PC-3 (cell line): Measurements from ENCODE around the gene PDK1. TPM values are rescaled to one million over a fixed set of nuclear protein-coding genes. Genes with fewer than 3 reads are reported as not detected.

ENCODE experiments used
- ATAC-seq: fragments of 200-7000 bp; cut with Tn5 transposase; 2 replicates; pipeline ENCODE4 v1.9.1; 2020; ENCODE audit warnings: mild to moderate bottlenecking, moderate library complexity
- BruUV-seq: library from RNA; stranded (reverse); fragments of 400-500 nt; replicated peaks from 2 replicates; lab custom pipeline; 2021; lab: Mats Ljungman, UMichigan
- CTCF ChIA-PET: fragments of 300-600 bp; sonication (Branson Sonifier 250); formaldehyde crosslinking; loops from one replicate; lab custom pipeline; 2022; ENCODE audit warnings: antibody characterized with exemption; lab: Charles Lee
- POLR2A ChIA-PET: fragments of 300-600 bp; sonication (Branson Sonifier 250); formaldehyde crosslinking; loops from one replicate; lab custom pipeline; 2022; ENCODE audit warnings: antibody characterized with exemption; ENCODE audit not compliant: unreplicated experiment; lab: Charles Lee
- DNase-seq: peaks from one replicate; pipeline ENCODE4 v3.0.0-alpha.2; 2015
- H2AFZ ChIP-seq: fragments of 300-600 bp; sonication (generic); 2 replicates; pipeline ENCODE4 v1.6.0; 2016; ENCODE audit warnings: antibody characterized with exemption, low read length
- H3F3A ChIP-seq: fragments of 300-600 bp; sonication (generic); one replicate; pipeline ENCODE4 v1.6.0; 2017; ENCODE audit warnings: antibody characterized with exemption, low read length, control low read depth, mild to moderate bottlenecking; ENCODE audit not compliant: unreplicated experiment
- H3K27ac ChIP-seq: fragments of 300-600 bp; sonication (generic); 2 replicates; pipeline ENCODE4 v1.5.1; 2016; ENCODE audit warnings: mild to moderate bottlenecking, low read length
- H3K27me3 ChIP-seq: fragments of 300-600 bp; sonication (generic); 2 replicates; pipeline ENCODE4 v1.6.1; 2016; ENCODE audit warnings: low read length, mixed read lengths
- H3K36me3 ChIP-seq: fragments of 300-600 bp; sonication (generic); 2 replicates; pipeline ENCODE4 v1.6.1; 2016; ENCODE audit warnings: low read depth, mixed run types, low read length, mixed read lengths
- H3K4me1 ChIP-seq: fragments of 300-600 bp; sonication (generic); 2 replicates; pipeline ENCODE4 v1.5.1; 2016; ENCODE audit warnings: low read length; ENCODE audit not compliant: insufficient read depth
- H3K4me2 ChIP-seq: fragments of 300-600 bp; sonication (generic); 2 replicates; pipeline ENCODE4 v1.6.0; 2016; ENCODE audit warnings: low read length
- H3K4me3 ChIP-seq: fragments of 300-600 bp; sonication (generic); 2 replicates; pipeline ENCODE4 v1.5.1; 2016; ENCODE audit warnings: mild to moderate bottlenecking, low read length, mixed read lengths
- H3K79me2 ChIP-seq: fragments of 300-600 bp; sonication (generic); 2 replicates; pipeline ENCODE4 v1.6.1; 2017; ENCODE audit warnings: low read length, mixed read lengths
- H3K9ac ChIP-seq: fragments of 300-600 bp; sonication (generic); 2 replicates; pipeline ENCODE4 v1.6.0; 2016; ENCODE audit warnings: mild to moderate bottlenecking, low read length
- H3K9me2 ChIP-seq: fragments of 300-600 bp; sonication (generic); replicated peaks from 2 replicates; pipeline ENCODE4 v1.6.1; 2016; ENCODE audit warnings: mixed run types, low read length, mixed read lengths
- H3K9me3 ChIP-seq: fragments of 300-600 bp; sonication (generic); 2 replicates; pipeline ENCODE4 v1.6.1; 2016; ENCODE audit warnings: low read length, mixed read lengths
- H4K20me1 ChIP-seq: fragments of 300-600 bp; sonication (generic); 2 replicates; pipeline ENCODE4 v1.6.1; 2016; ENCODE audit warnings: low read length, mixed read lengths
- EZH2 ChIP-seq: fragments of 300-600 bp; sonication (generic); IDR thresholded peaks from one replicate; pipeline ENCODE4 v1.6.1; 2017; ENCODE audit warnings: antibody characterized with exemption, mild to moderate bottlenecking, low read length; ENCODE audit not compliant: unreplicated experiment
- EZH2phosphoT487 ChIP-seq: fragments of 300-600 bp; sonication (generic); IDR thresholded peaks from 2 replicates; pipeline ENCODE4 v1.6.1; 2018; ENCODE audit warnings: mild to moderate bottlenecking, antibody characterized with exemption, low read length, borderline replicate concordance
- intact Hi-C: fragments of 100-400 bp; cut with micrococcal nuclease; formaldehyde crosslinking; loops from 2 replicates; pipeline ENCODE4 v1.9.0; 2023
- total RNA-seq: library from RNA; depleted of rRNA; stranded (reverse); fragments of >200 nt; gene quantifications from 2 replicates; pipeline ENCODE4 v1.2.3, GENCODE V29; 2014
- TF ChIP-seq, protein P1 (sequence below): fragments of 300-600 bp; sonication (generic); conservative IDR thresholded peaks from 2 replicates; pipeline ENCODE4 v1.5.1; 2017; ENCODE audit warnings: antibody characterized with exemption, low read depth, mild to moderate bottlenecking, low read length

PDK1 gene
- total RNA-seq, 1 experiment from 2014 or later, result 45.8 TPM

DNA sequence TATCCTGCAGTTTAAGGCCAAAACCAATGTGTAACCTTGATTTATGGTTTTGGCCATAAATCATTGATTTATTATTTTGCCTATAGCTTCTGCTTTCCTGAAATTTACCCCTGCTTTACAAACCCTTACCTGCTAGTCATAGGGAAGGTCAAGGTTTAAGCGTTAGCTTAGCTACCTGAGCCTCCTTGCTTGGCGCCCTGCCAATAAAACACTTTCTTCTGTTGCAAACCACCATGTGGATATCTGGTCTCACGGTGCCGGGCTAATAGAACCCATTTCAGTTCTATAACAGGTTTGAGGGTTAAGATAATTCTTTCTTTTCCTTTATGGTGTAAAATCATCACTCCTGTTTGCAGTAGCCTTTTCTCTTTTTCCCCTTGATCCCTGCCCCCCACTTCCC, 72.2 kb downstream of the PDK1 start:
- CTCF ChIA-PET, result no interaction called here
- no TSS peak for BruUV-seq
- DNase-seq, result no peak

DNA sequence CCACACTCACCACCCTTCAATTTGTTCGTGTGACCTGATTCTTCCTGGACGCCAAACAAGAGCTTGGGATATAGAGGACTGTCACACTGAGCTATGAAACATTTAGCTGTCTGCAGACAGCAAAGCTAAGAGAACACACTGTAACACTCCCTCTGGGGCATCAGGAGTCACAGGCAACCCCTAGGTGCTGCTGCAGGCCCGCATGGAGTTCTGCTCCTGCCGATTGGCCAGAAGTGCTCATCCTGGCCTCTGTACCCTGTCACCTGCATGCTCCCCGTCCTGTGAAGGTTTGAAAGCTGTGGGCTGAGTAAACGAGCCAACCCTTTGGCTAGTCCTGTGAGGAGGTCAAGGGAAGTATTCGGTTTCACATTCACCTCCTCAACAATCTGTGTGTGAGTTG, 73.7 kb downstream of the PDK1 start:
- POLR2A ChIA-PET, result no interaction called here

More for the DNA sequence above, 72.2 kb downstream of the PDK1 start:
- Histone ChIP-seq H3K4me3 (no peak overlapping the region), H3K4me1 (no peaks in the 10 kb centered on the region), H2AFZ (no peak overlapping the region), H3K79me2 (no peaks in the 10 kb centered on the region), H3K27ac (no peak overlapping the region), H4K20me1 (no peaks in the 10 kb centered on the region), H3K9me2 (no peaks in the 10 kb centered on the region), H3K36me3 (peaks cover 9% of the 10 kb centered on the region), H3K4me2 (no peak overlapping the region), H3F3A (no peaks in the 10 kb centered on the region), H3K27me3 (no peaks in the 10 kb centered on the region), H3K9ac (no peak overlapping the region), H3K9me3 (no peaks in the 10 kb centered on the region)
- TF ChIP-seq, protein P1, sequence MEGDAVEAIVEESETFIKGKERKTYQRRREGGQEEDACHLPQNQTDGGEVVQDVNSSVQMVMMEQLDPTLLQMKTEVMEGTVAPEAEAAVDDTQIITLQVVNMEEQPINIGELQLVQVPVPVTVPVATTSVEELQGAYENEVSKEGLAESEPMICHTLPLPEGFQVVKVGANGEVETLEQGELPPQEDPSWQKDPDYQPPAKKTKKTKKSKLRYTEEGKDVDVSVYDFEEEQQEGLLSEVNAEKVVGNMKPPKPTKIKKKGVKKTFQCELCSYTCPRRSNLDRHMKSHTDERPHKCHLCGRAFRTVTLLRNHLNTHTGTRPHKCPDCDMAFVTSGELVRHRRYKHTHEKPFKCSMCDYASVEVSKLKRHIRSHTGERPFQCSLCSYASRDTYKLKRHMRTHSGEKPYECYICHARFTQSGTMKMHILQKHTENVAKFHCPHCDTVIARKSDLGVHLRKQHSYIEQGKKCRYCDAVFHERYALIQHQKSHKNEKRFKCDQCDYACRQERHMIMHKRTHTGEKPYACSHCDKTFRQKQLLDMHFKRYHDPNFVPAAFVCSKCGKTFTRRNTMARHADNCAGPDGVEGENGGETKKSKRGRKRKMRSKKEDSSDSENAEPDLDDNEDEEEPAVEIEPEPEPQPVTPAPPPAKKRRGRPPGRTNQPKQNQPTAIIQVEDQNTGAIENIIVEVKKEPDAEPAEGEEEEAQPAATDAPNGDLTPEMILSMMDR, result no peak
- TF ChIP-seq EZH2, result no peak
- no peak for TF ChIP-seq EZH2phosphoT487
- no peak for ATAC-seq
- POLR2A ChIA-PET, result no interaction called here
- intact Hi-C loops, result no loop called here

DNA sequence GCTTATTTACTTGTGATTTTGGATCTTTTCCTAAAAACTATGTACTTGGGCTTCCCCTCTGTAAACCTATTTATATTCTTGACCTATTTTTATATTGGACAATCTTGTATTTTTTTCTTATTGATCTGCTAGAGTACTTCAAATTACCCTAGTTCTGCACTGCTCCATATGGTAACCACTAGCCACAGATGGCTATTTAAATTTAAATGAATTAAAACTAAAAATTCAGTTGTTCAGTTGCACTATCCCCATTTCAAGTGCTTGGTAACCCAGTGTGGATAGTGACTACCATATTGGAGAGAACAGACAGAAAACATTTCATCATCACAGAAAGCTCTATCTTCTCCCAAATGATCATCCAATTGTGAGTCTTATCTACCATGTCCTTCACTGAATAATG, 74.3 kb downstream of the PDK1 start:
- Histone ChIP-seq H3K79me2 (no peaks in the 10 kb centered on the region), H3K9ac (no peak overlapping the region), H3K4me3 (no peak overlapping the region), H3K27ac (no peak overlapping the region), H3F3A (no peaks in the 10 kb centered on the region), H3K4me1 (no peaks in the 10 kb centered on the region), H3K27me3 (no peaks in the 10 kb centered on the region), H2AFZ (no peak overlapping the region), H4K20me1 (no peaks in the 10 kb centered on the region), H3K4me2 (no peak overlapping the region), H3K9me2 (no peaks in the 10 kb centered on the region), H3K9me3 (no peaks in the 10 kb centered on the region), H3K36me3 (peaks cover 3% of the 10 kb centered on the region; the same call in 1 of the 2 replicates)
- CTCF ChIA-PET, result no interaction called here
- ATAC-seq (no peak), DNase-seq (no peak)
- no TSS peak for BruUV-seq
- POLR2A ChIA-PET, result no interaction called here
- TF ChIP-seq, protein P1, result no peak
- TF ChIP-seq EZH2phosphoT487, result no peak
- no peak for TF ChIP-seq EZH2
- intact Hi-C loops, result no loop called here

More for the DNA sequence above, 73.7 kb downstream of the PDK1 start:
- no peak for ATAC-seq
- Histone ChIP-seq H3K9me2 (no peaks in the 10 kb centered on the region), H3K79me2 (no peaks in the 10 kb centered on the region), H3K27ac (no peak overlapping the region), H3K4me1 (no peaks in the 10 kb centered on the region), H3K36me3 (peaks cover 3% of the 10 kb centered on the region; the same call in 1 of the 2 replicates), H3K9ac (no peak overlapping the region), H2AFZ (no peak overlapping the region), H3F3A (no peaks in the 10 kb centered on the region), H4K20me1 (no peaks in the 10 kb centered on the region), H3K4me3 (no peak overlapping the region), H3K4me2 (no peak overlapping the region), H3K9me3 (no peaks in the 10 kb centered on the region), H3K27me3 (no peaks in the 10 kb centered on the region)
- no peak for DNase-seq
- BruUV-seq, result no TSS peak
- CTCF ChIA-PET, result no interaction called here
- TF ChIP-seq, protein P1, result no peak
- TF ChIP-seq EZH2phosphoT487 (no peak), EZH2 (no peak)
- intact Hi-C loops, result no loop called here
